ENCODE measurements around the gene KCNG1. TPM values are rescaled to one million over a fixed set of nuclear protein-coding genes. Genes with fewer than 3 reads are reported as not detected.

KCNG1 gene
- total RNA-seq, 1 donor from 2014 or later: 0.30 TPM

- DNase-seq: no peak
- Histone ChIP-seq H3K9me3 (replicated peaks) (no peaks in the 10 kb centered on the region), H3K27ac (replicated peaks) (no peak overlapping the region), H3K36me3 (no peaks in the 10 kb centered on the region), H3K4me3 (no peak overlapping the region), H3K27me3 (ENCODE audit: low read depth) (peaks cover 51% of the 10 kb centered on the region), H3K4me1 (no peaks in the 10 kb centered on the region)
- TF ChIP-seq CTCF (IDR thresholded peaks at IDR 0.05; ENCODE audit: borderline replicate concordance): no peak
- intact Hi-C loops (cut with micrococcal nuclease): no loop called here
Measured at GRCh38 chr20:50975701-50976330, 47.1 kb downstream of the KCNG1 start.

- H3K4me1 ChIP-seq: no peaks in the 10 kb centered on the region
- no peaks in the 10 kb centered on the region for H3K27me3 ChIP-seq (ENCODE audit: low read depth)
- TF ChIP-seq CTCF (IDR thresholded peaks at IDR 0.05; ENCODE audit: borderline replicate concordance): no peak
- no peak overlapping the region for H3K27ac ChIP-seq (replicated peaks)
- H3K36me3 ChIP-seq: no peaks in the 10 kb centered on the region
- no peak for DNase-seq
- intact Hi-C loops (cut with micrococcal nuclease): no loop called here
- no peaks in the 10 kb centered on the region for H3K9me3 ChIP-seq (replicated peaks)
- H3K4me3 ChIP-seq: no peak overlapping the region
Measured at GRCh38 chr20:50969912-50970311, 53.0 kb downstream of the KCNG1 start.

- no peak for TF ChIP-seq CTCF (IDR thresholded peaks at IDR 0.05; ENCODE audit: borderline replicate concordance)
- Histone ChIP-seq H3K36me3 (no peaks in the 10 kb centered on the region), H3K4me1 (no peaks in the 10 kb centered on the region), H3K9me3 (replicated peaks) (no peaks in the 10 kb centered on the region), H3K27me3 (ENCODE audit: low read depth) (no peaks in the 10 kb centered on the region), H3K4me3 (no peak overlapping the region), H3K27ac (replicated peaks) (no peak overlapping the region)
- intact Hi-C loops (cut with micrococcal nuclease): no loop called here
- DNase-seq: no peak
Measured at GRCh38 chr20:50969435-50969834, 53.5 kb downstream of the KCNG1 start.

- no peak for TF ChIP-seq CTCF (IDR thresholded peaks at IDR 0.05; ENCODE audit: borderline replicate concordance)
- Histone ChIP-seq H3K36me3 (no peaks in the 10 kb centered on the region), H3K4me1 (no peaks in the 10 kb centered on the region), H3K27me3 (ENCODE audit: low read depth) (no peaks in the 10 kb centered on the region), H3K4me3 (no peak overlapping the region), H3K9me3 (replicated peaks) (no peaks in the 10 kb centered on the region), H3K27ac (replicated peaks) (no peak overlapping the region)
- DNase-seq: no peak
- intact Hi-C loops (cut with micrococcal nuclease): no loop called here
Measured at GRCh38 chr20:50968289-50968688, 54.6 kb downstream of the KCNG1 start.

- Histone ChIP-seq H3K27me3 (ENCODE audit: low read depth) (no peaks in the 10 kb centered on the region), H3K4me1 (no peaks in the 10 kb centered on the region), H3K4me3 (no peak overlapping the region), H3K36me3 (peaks cover under 1% of the 10 kb centered on the region), H3K27ac (replicated peaks) (no peak overlapping the region), H3K9me3 (replicated peaks) (no peaks in the 10 kb centered on the region)
- TF ChIP-seq CTCF (IDR thresholded peaks at IDR 0.05; ENCODE audit: borderline replicate concordance): no peak
- intact Hi-C loops (cut with micrococcal nuclease): no loop called here
- no peak for DNase-seq
Measured at GRCh38 chr20:50967586-50967985, 55.3 kb downstream of the KCNG1 start.
